HL-60 (cell line): Measurements from ENCODE around the gene DEXI.
"Not testable (repeated sequence)": the region's sequence is repeated elsewhere in the genome, so short reads cannot be mapped to it uniquely, and the experiment has no call there.

Source experiments
- DNase-seq, 2 experiments: peaks; one replicate each; pipeline ENCODE4 v3.0.0-alpha.2; 2010 to 2020; ENCODE audit warnings: low read depth in 1 of 2, low spot score in 1 of 2
- H3K27ac ChIP-seq: fragments of 250-450 bp; sonication (Bioruptor Pico); replicated peaks from 2 replicates; pipeline ENCODE4 v1.5.1; 2020; ENCODE audit warnings: mild to moderate bottlenecking, moderate library complexity
- H3K27me3 ChIP-seq: fragments of 250-450 bp; sonication (Bioruptor Pico); 2 replicates; pipeline ENCODE4 v1.5.1; 2021; ENCODE audit warnings: mild to moderate bottlenecking, moderate library complexity; ENCODE audit not compliant: insufficient read depth, poor library complexity, severe bottlenecking
- H3K4me3 ChIP-seq: replicated peaks from 2 replicates; pipeline ENCODE4 v1.5.1; 2011; ENCODE audit warnings: mild to moderate bottlenecking, control low read depth, low read length; ENCODE audit not compliant: insufficient read depth
- GABPA ChIP-seq: IDR thresholded peaks from 2 replicates; pipeline ENCODE4 v1.6.1; 2012; ENCODE audit warnings: low read depth
- POLR2AphosphoS5 ChIP-seq: IDR thresholded peaks from 2 replicates; pipeline ENCODE4 v1.6.1; 2012; ENCODE audit warnings: low read depth
- SPI1 ChIP-seq: IDR thresholded peaks from 2 replicates; pipeline ENCODE4 v1.6.1; 2012; ENCODE audit warnings: low read depth, mild to moderate bottlenecking, borderline replicate concordance
- TF ChIP-seq, protein P1 (sequence below): IDR thresholded peaks from 2 replicates; pipeline ENCODE4 v1.6.1; 2012; ENCODE audit warnings: low read depth; ENCODE audit not compliant: insufficient replicate concordance
- TF ChIP-seq, protein P2 (sequence below): IDR thresholded peaks from one replicate; pipeline ENCODE4 v1.5.1; 2011; ENCODE audit warnings: low read length, control low read depth, inconsistent platforms; ENCODE audit not compliant: insufficient read depth

DEXI gene

DNA sequence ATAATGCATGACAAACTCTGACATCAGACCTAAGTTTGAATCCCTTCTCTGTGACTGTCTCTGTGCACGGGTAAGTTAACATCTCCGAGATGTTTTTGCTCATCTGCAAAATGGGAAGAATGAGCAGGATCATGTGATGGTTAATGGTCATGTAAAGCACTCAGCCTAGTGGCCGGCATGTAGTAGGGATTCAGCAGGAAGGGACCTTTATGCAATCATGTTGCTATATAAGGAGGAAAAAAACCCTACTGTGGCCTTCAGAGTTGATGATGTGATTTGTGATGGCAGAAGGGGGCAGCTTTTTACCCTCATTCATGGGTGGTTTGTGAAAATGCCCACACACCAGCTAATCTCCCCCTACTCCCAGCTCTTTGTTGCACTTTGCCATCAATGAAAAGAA lies 26.2 kb upstream of the DEXI start:
- H3K27ac ChIP-seq = no peak overlapping the region
- no peak for TF ChIP-seq POLR2AphosphoS5
- no peak for TF ChIP-seq GABPA
- no peak for TF ChIP-seq SPI1
- TF ChIP-seq, protein P1, sequence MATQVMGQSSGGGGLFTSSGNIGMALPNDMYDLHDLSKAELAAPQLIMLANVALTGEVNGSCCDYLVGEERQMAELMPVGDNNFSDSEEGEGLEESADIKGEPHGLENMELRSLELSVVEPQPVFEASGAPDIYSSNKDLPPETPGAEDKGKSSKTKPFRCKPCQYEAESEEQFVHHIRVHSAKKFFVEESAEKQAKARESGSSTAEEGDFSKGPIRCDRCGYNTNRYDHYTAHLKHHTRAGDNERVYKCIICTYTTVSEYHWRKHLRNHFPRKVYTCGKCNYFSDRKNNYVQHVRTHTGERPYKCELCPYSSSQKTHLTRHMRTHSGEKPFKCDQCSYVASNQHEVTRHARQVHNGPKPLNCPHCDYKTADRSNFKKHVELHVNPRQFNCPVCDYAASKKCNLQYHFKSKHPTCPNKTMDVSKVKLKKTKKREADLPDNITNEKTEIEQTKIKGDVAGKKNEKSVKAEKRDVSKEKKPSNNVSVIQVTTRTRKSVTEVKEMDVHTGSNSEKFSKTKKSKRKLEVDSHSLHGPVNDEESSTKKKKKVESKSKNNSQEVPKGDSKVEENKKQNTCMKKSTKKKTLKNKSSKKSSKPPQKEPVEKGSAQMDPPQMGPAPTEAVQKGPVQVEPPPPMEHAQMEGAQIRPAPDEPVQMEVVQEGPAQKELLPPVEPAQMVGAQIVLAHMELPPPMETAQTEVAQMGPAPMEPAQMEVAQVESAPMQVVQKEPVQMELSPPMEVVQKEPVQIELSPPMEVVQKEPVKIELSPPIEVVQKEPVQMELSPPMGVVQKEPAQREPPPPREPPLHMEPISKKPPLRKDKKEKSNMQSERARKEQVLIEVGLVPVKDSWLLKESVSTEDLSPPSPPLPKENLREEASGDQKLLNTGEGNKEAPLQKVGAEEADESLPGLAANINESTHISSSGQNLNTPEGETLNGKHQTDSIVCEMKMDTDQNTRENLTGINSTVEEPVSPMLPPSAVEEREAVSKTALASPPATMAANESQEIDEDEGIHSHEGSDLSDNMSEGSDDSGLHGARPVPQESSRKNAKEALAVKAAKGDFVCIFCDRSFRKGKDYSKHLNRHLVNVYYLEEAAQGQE = no peak
- TF ChIP-seq, protein P2, sequence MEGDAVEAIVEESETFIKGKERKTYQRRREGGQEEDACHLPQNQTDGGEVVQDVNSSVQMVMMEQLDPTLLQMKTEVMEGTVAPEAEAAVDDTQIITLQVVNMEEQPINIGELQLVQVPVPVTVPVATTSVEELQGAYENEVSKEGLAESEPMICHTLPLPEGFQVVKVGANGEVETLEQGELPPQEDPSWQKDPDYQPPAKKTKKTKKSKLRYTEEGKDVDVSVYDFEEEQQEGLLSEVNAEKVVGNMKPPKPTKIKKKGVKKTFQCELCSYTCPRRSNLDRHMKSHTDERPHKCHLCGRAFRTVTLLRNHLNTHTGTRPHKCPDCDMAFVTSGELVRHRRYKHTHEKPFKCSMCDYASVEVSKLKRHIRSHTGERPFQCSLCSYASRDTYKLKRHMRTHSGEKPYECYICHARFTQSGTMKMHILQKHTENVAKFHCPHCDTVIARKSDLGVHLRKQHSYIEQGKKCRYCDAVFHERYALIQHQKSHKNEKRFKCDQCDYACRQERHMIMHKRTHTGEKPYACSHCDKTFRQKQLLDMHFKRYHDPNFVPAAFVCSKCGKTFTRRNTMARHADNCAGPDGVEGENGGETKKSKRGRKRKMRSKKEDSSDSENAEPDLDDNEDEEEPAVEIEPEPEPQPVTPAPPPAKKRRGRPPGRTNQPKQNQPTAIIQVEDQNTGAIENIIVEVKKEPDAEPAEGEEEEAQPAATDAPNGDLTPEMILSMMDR = no peak

DNA sequence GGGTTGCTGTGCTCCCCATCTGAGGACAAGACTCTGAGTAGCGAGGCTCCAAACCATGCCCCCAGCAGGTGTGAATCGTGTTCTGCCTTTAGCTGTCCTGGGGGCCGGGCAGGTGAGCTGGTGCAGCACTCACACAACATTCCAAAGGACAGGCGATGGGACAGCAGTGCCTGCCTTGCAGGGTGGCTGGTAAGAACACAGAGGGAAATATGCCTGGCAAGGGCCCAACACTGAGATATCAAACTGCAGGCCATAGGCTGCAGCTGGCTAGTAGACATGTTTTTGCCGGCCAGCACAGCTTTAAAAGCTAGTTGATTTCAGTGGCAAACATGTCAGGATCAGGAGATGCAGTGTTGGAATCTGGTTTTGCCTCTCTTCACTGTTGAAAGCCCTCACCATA lies 25.7 kb upstream of the DEXI start:
- Histone ChIP-seq H3K27ac (no peak overlapping the region), H3K27me3 (no peaks in the 10 kb centered on the region), H3K4me3 (no peak overlapping the region)
- TF ChIP-seq SPI1 (no peak), POLR2AphosphoS5 (no peak), GABPA (no peak)
- TF ChIP-seq, protein P2 = no peak
- TF ChIP-seq, protein P1 = no peak
- DNase-seq = no peak

More for the DNA sequence above, 26.2 kb upstream of the DEXI start:
- Histone ChIP-seq H3K27me3 (no peaks in the 10 kb centered on the region), H3K4me3 (no peak overlapping the region)
- DNase-seq = no peak

DNA sequence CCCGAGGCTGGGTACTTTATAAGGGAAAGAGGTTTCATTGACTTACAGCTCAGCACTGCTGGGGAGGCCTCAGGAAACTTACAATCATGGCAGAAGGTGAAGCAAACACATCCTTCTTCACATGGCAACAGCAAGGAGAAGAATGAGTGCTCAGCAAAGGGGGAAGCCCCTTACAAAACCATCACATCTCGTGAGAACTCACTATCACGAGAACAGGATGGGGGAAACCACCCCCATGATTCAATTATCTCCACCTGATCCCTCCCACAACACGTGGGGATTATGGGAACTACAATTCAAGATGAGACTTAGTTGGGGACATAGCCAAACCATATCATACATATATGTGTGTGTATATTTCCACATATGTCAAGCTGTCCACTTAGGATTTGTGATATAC lies 24.3 kb upstream of the DEXI start:
- not testable (repeated sequence) for H3K27ac ChIP-seq, DNase-seq, H3K27me3 ChIP-seq, H3K4me3 ChIP-seq

DNA sequence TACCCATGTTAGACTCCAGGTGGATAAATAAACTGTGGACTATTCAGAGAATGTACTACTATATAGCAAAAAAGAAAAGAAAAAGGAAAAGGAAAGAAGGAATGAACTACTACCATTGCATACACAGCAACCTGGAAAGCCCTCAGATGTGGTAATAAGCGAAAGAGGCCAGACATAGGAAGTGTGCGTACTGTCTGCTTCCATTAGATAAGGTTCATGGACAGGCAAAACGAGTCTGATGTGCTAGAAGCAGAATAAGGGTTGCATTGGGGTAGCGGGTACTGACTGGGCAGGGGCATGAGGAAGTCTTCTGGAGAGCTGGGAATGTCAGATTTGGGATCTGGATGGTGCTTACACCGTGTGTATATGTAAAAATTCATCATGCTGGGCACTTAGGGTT lies 23.9 kb upstream of the DEXI start:
- TF ChIP-seq SPI1 (no peak), GABPA (no peak), POLR2AphosphoS5 (no peak)
- TF ChIP-seq, protein P2 = no peak
- no peak overlapping the region for H3K27ac ChIP-seq
- DNase-seq = no peak
- no peaks in the 10 kb centered on the region for H3K27me3 ChIP-seq
- no peak overlapping the region for H3K4me3 ChIP-seq
